ENCODE measurements around the gene LSM7. TPM values are rescaled to one million over a fixed set of nuclear protein-coding genes. Genes with fewer than 3 reads are reported as not detected.

Gene LSM7
- total and polyA plus RNA-seq, 2 of the 13 experiments (the other 11 are each of a cell fraction or from before 2014, with no cell fraction given) = 140 to 205 TPM

- Histone ChIP-seq H3K27me3 (ENCODE audit: control insufficient read depth in 1 of 2, insufficient read depth in 2 of 2, low read length in 2 of 2) (no peaks in the 10 kb centered on the region; a peak in 1 of 5 replicates), H3K36me3 (replicated peaks in 1 of 2; ENCODE audit: control insufficient read depth in 1 of 2, insufficient read depth in 2 of 2, low read length in 2 of 2) (peaks cover 0 to 3% of the 10 kb centered on the region in 2 experiments; a peak in 1 of 5 replicates), H3K4me3 (replicated peaks in 1 of 3; ENCODE audit: insufficient read depth in 1 of 3, low read depth in 2 of 3, low read length in 3 of 3) (peak overlapping the region; percentile 47 to 73 (median 56)), H3K79me2 (ENCODE audit: insufficient read depth, low read length) (peaks cover 37% of the 10 kb centered on the region), H2AFZ (ENCODE audit: low read length) (no peak overlapping the region), H3K4me1 (ENCODE audit: insufficient read depth, low read length) (peaks cover 62% of the 10 kb centered on the region), H3K4me2 (ENCODE audit: low read depth, low read length) (peak overlapping the region; percentile 95), H4K20me1 (ENCODE audit: insufficient read depth, low read length) (peaks cover 8% of the 10 kb centered on the region; the same call in 1 of the 2 replicates), H3K27ac (ENCODE audit: extremely low read length, insufficient read depth, low read length) (peak overlapping the region; percentile 53), H3K9me3 (ENCODE audit: low read length) (no peaks in the 10 kb centered on the region), H3K9ac (ENCODE audit: insufficient read depth, low read depth, low read length) (peak overlapping the region; percentile 56; the same call in 1 of the 2 replicates)
- in situ Hi-C loops (cut with HindIII; ENCODE audit: extremely low pct_ligation_motif_present, low pct_unique_long_range_greater_than_20kb) (no loop called here), intact Hi-C loops (cut with micrococcal nuclease; ENCODE audit: unreplicated experiment) (no loop called here)
- BruUV-seq (replicated peaks) = no TSS peak
- ChIA-PET POLR2A (interaction anchor here (1.6 to 3.4 kb wide), 4 partner anchors 62 to 125 kb away, joined by 3 to 35 read pairs (median 5); partner anchors contain the start of gene LMNB2), CTCF (ENCODE audit: low intra/inter-chr PET ratio, low total read pairs) (no interaction called here)
- DNase-seq (ENCODE audit: low spot score) = no peak
- 5% methylated on average over 6 of the region's 12 CpGs for WGBS (ENCODE audit: low lambda C conversion rate)
- ATAC-seq = no peak
- FAIRE-seq = no peak
- TF ChIP-seq EZH2 (conservative IDR thresholded peaks at IDR 0.05; ENCODE audit: low read depth, low read length) = no peak
- no peak for TF ChIP-seq ZNF644 (CRISPR knock-in tag; IDR thresholded peaks at IDR 0.05; ENCODE audit: low read depth)
- TF ChIP-seq, protein P1, sequence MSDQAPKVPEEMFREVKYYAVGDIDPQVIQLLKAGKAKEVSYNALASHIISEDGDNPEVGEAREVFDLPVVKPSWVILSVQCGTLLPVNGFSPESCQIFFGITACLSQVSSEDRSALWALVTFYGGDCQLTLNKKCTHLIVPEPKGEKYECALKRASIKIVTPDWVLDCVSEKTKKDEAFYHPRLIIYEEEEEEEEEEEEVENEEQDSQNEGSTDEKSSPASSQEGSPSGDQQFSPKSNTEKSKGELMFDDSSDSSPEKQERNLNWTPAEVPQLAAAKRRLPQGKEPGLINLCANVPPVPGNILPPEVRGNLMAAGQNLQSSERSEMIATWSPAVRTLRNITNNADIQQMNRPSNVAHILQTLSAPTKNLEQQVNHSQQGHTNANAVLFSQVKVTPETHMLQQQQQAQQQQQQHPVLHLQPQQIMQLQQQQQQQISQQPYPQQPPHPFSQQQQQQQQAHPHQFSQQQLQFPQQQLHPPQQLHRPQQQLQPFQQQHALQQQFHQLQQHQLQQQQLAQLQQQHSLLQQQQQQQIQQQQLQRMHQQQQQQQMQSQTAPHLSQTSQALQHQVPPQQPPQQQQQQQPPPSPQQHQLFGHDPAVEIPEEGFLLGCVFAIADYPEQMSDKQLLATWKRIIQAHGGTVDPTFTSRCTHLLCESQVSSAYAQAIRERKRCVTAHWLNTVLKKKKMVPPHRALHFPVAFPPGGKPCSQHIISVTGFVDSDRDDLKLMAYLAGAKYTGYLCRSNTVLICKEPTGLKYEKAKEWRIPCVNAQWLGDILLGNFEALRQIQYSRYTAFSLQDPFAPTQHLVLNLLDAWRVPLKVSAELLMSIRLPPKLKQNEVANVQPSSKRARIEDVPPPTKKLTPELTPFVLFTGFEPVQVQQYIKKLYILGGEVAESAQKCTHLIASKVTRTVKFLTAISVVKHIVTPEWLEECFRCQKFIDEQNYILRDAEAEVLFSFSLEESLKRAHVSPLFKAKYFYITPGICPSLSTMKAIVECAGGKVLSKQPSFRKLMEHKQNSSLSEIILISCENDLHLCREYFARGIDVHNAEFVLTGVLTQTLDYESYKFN (CRISPR knock-in tag; conservative IDR thresholded peaks at IDR 0.05) = 0 out of 2 replicates have a peak, but pooled peaks have one; percentile 12
- no peak for TF ChIP-seq ATRX (CRISPR knock-in tag; IDR thresholded peaks at IDR 0.05; ENCODE audit: borderline replicate concordance)
- 0 out of 2 replicates have a peak, but pooled peaks have one; percentile 58 for TF ChIP-seq REL (CRISPR knock-in tag; conservative IDR thresholded peaks at IDR 0.05)
- TF ChIP-seq SALL1 (CRISPR knock-in tag; IDR thresholded peaks at IDR 0.05) = 0 out of 2 replicates have a peak, but pooled peaks have one; percentile 12
- no peak for TF ChIP-seq NONO (IDR thresholded peaks at IDR 0.05)
- 0 out of 2 replicates have a peak, but pooled peaks have one; percentile 20 for TF ChIP-seq NONO (CRISPR knock-in tag; conservative IDR thresholded peaks at IDR 0.05)
- TF ChIP-seq ZFY (CRISPR knock-in tag; IDR thresholded peaks at IDR 0.05) = no peak
- no peak for TF ChIP-seq ZNF282 (IDR thresholded peaks at IDR 0.05; ENCODE audit: partially characterized antibody)
- TF ChIP-seq HNRNPLL (IDR thresholded peaks at IDR 0.05; ENCODE audit: low read depth, low read length, poor library complexity, severe bottlenecking) = no peak
- TF ChIP-seq, protein P2, sequence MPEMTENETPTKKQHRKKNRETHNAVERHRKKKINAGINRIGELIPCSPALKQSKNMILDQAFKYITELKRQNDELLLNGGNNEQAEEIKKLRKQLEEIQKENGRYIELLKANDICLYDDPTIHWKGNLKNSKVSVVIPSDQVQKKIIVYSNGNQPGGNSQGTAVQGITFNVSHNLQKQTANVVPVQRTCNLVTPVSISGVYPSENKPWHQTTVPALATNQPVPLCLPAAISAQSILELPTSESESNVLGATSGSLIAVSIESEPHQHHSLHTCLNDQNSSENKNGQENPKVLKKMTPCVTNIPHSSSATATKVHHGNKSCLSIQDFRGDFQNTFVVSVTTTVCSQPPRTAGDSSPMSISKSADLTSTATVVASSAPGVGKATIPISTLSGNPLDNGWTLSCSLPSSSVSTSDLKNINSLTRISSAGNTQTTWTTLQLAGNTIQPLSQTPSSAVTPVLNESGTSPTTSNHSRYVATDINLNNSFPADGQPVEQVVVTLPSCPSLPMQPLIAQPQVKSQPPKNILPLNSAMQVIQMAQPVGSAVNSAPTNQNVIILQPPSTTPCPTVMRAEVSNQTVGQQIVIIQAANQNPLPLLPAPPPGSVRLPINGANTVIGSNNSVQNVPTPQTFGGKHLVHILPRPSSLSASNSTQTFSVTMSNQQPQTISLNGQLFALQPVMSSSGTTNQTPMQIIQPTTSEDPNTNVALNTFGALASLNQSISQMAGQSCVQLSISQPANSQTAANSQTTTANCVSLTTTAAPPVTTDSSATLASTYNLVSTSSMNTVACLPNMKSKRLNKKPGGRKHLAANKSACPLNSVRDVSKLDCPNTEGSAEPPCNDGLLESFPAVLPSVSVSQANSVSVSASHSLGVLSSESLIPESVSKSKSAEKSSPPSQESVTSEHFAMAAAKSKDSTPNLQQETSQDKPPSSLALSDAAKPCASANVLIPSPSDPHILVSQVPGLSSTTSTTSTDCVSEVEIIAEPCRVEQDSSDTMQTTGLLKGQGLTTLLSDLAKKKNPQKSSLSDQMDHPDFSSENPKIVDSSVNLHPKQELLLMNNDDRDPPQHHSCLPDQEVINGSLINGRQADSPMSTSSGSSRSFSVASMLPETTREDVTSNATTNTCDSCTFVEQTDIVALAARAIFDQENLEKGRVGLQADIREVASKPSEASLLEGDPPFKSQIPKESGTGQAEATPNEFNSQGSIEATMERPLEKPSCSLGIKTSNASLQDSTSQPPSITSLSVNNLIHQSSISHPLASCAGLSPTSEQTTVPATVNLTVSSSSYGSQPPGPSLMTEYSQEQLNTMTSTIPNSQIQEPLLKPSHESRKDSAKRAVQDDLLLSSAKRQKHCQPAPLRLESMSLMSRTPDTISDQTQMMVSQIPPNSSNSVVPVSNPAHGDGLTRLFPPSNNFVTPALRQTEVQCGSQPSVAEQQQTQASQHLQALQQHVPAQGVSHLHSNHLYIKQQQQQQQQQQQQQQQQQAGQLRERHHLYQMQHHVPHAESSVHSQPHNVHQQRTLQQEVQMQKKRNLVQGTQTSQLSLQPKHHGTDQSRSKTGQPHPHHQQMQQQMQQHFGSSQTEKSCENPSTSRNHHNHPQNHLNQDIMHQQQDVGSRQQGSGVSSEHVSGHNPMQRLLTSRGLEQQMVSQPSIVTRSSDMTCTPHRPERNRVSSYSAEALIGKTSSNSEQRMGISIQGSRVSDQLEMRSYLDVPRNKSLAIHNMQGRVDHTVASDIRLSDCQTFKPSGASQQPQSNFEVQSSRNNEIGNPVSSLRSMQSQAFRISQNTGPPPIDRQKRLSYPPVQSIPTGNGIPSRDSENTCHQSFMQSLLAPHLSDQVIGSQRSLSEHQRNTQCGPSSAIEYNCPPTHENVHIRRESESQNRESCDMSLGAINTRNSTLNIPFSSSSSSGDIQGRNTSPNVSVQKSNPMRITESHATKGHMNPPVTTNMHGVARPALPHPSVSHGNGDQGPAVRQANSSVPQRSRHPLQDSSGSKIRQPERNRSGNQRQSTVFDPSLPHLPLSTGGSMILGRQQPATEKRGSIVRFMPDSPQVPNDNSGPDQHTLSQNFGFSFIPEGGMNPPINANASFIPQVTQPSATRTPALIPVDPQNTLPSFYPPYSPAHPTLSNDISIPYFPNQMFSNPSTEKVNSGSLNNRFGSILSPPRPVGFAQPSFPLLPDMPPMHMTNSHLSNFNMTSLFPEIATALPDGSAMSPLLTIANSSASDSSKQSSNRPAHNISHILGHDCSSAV (CRISPR knock-in tag; IDR thresholded peaks at IDR 0.05; ENCODE audit: borderline replicate concordance) = no peak
- no peak for TF ChIP-seq SIN3A (IDR thresholded peaks at IDR 0.05; ENCODE audit: borderline replicate concordance, low read depth, low read length)
Observed at GRCh38 chr19:2331601-2332246, 3.3 kb upstream of the LSM7 start.

Data from HepG2 (cell line).